GM12891 (cell line): ENCODE measurements around the gene MYMX.

Experiments
- PAX5 ChIP-seq: IDR thresholded peaks from 2 replicates; pipeline ENCODE4 v1.6.1; 2011; ENCODE audit warnings: low read length, moderate library complexity, mild to moderate bottlenecking; ENCODE audit not compliant: insufficient read depth, severe bottlenecking
- POLR2A ChIP-seq: IDR thresholded peaks from 2 replicates; pipeline ENCODE4 v1.6.1; 2011; ENCODE audit warnings: low read depth, low read length, control low read depth
- POLR2AphosphoS5 ChIP-seq: IDR thresholded peaks from 2 replicates; pipeline ENCODE4 v1.6.1; 2011; ENCODE audit warnings: low read depth, low read length, control low read depth
- POU2F2 ChIP-seq: IDR thresholded peaks from 2 replicates; pipeline ENCODE4 v1.6.1; 2011; ENCODE audit warnings: low read depth, mild to moderate bottlenecking, control low read depth, low read length, moderate library complexity
- SPI1 ChIP-seq: IDR thresholded peaks from 2 replicates; pipeline ENCODE4 v1.6.1; 2011; ENCODE audit warnings: low read depth, low read length, control low read depth
- TAF1 ChIP-seq: IDR thresholded peaks from 2 replicates; pipeline ENCODE4 v1.6.1; 2011; ENCODE audit warnings: low read depth, low read length, control low read depth

DNA sequence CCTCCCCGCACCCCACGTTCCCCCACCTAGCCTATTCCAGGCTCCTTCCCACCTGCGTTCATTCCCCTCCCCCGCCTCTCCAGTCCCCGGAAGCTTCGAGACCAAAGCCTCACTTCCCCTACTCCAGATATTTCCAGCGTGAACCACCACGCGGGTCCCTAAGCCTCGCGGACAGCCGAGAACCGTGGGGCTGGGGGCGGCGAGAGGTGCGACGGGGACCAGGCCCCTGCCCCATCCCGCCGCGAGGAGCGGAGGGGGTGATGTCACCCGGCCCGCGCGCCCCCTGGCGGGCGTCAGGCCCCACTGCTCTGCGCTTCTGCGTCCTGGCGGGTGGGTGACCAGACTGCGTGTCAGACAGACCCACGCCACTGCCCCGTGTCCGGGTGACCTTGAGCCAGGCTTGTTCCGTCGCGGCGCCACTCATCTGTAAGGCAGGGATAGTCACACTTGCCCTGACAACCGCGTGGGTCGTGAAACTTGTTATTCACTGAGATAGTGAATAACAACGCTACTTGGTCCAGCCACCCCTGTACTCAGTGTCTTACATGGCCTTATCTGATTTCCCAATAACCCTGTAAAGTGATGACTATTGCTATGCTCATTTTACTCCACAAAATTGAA, 21.2 kb downstream of the MYMX start:
- TF ChIP-seq POLR2A (no peak; the same call in 1 of the 2 replicates), TAF1 (no peak), POLR2AphosphoS5 (no peak), PAX5 (peak; percentile 87), SPI1 (no peak), POU2F2 (0 out of 2 replicates have a peak, but pooled peaks have one; percentile 5)
